Testis (tissue), 3 donors: ENCODE data around the gene PRLHR. TPM values are rescaled to one million over a fixed set of nuclear protein-coding genes. Genes with fewer than 3 reads are reported as not detected.

ENCODE experiments used
- DNase-seq: peaks from one replicate; pipeline ENCODE4 v3.0.0-alpha.2; 2019
- H3K27ac ChIP-seq, 2 donors: fragments of 200-600 bp; sonication (generic); one replicate each; pipeline ENCODE4 v1.5.1; 2019
- H3K27me3 ChIP-seq: fragments of 200-600 bp; sonication (generic); one replicate; pipeline ENCODE4 v1.5.1; 2019
- H3K36me3 ChIP-seq: fragments of 200-600 bp; sonication (generic); one replicate; pipeline ENCODE4 v1.5.1; 2017; ENCODE audit warnings: low read depth; ENCODE audit errors: missing control alignments
- H3K4me1 ChIP-seq: fragments of 200-600 bp; sonication (generic); one replicate; pipeline ENCODE4 v1.5.1; 2019
- H3K4me3 ChIP-seq, 2 donors: fragments of 200-600 bp; sonication (generic); one replicate each; pipeline ENCODE4 v1.5.1; 2017 to 2019
- H3K9me3 ChIP-seq: fragments of 200-600 bp; sonication (generic); one replicate; pipeline ENCODE4 v1.5.1; 2017
- POLR2A ChIP-seq: fragments of 450-650 bp; IDR thresholded peaks from one replicate; pipeline ENCODE4 v1.6.1; 2017; ENCODE audit warnings: antibody characterized with exemption, mild to moderate bottlenecking, moderate library complexity
- WGBS, 2 donors: methylation state at CpG; one replicate each; pipeline ENCODE4 v1.1.5; 2018; 5-methylcytosine and 5-hydroxymethylcytosine counted together
- intact Hi-C: fragments of 100-400 bp; cut with DNase I; formaldehyde crosslinking; loops from one replicate; pipeline ENCODE4 v1.15.1; 2023; ENCODE audit warnings: low total_unique reads
- polyA plus RNA-seq: library from polyadenylated mRNA; stranded (reverse); fragments of 350-450 nt; fragmentation: Illumina TruSeq; extraction: RNeasy Lipid Tissue Mini Kit (QIAGEN cat#74804); gene quantifications from one replicate; pipeline ENCODE4 v1.2.3, GENCODE V29; 2014; ENCODE audit warnings: low read depth, low replicate concordance; ENCODE audit not compliant: insufficient read depth
- total RNA-seq, 2 donors: library from RNA; depleted of rRNA; stranded (reverse); fragments of >200 nt; gene quantifications; one replicate each; pipeline ENCODE4 v1.2.3, GENCODE V29; 2016
- TF ChIP-seq, protein P1 (sequence below), 3 experiments: fragments of 450-650 bp in 2 of 3; fragments of 200-600 bp in 1 of 3; sonication (generic) in 1 of 3; IDR thresholded peaks; one replicate each; pipeline ENCODE4 v1.5.1; 2016 to 2019; ENCODE audit warnings: antibody characterized with exemption in 3 of 3, mild to moderate bottlenecking in 2 of 3, moderate library complexity in 1 of 3

Gene PRLHR
- total and polyA plus RNA-seq, 3 donors from 2014 or later, result 0.12 to 0.79 TPM; not detected in 1

DNA sequence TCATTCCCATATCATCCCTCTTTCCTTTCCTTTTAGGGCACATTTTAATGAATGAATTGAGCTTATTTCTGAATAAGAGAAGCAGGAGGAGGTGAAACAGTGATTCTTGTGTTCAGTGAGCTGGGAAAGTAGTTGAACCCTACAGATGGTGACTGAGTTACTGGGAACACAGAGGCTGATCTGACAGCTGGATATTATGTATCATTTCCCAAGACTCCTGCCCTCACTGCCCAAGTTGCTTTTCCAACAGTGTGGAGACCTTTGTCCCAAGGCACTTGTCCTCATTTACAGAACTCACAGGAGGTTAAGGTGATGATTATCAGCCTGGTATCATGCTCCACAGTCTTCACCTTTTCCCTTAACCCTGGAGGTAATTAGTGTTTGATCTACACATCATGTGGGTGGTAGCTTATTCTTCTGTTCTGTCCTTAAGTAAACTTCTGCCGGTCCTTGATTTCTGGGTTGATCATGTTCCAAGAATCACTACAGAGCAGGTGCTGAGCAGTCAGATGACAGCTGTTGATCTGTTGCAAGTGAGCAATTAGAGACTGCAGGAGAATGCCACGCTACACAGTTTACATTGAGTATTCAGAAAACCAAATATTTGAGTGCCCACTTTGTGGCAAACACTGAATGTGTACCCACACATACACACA, 2.6 kb downstream of the PRLHR start:
- intact Hi-C loops, result no loop called here
- Histone ChIP-seq H3K4me1 (no peaks in the 10 kb centered on the region), H3K27me3 (no peaks in the 10 kb centered on the region), H3K36me3 (no peaks in the 10 kb centered on the region), H3K9me3 (no peaks in the 10 kb centered on the region), H3K4me3 (no peak overlapping the region), H3K27ac (no peak overlapping the region)
- TF ChIP-seq, protein P1, sequence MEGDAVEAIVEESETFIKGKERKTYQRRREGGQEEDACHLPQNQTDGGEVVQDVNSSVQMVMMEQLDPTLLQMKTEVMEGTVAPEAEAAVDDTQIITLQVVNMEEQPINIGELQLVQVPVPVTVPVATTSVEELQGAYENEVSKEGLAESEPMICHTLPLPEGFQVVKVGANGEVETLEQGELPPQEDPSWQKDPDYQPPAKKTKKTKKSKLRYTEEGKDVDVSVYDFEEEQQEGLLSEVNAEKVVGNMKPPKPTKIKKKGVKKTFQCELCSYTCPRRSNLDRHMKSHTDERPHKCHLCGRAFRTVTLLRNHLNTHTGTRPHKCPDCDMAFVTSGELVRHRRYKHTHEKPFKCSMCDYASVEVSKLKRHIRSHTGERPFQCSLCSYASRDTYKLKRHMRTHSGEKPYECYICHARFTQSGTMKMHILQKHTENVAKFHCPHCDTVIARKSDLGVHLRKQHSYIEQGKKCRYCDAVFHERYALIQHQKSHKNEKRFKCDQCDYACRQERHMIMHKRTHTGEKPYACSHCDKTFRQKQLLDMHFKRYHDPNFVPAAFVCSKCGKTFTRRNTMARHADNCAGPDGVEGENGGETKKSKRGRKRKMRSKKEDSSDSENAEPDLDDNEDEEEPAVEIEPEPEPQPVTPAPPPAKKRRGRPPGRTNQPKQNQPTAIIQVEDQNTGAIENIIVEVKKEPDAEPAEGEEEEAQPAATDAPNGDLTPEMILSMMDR (IDR thresholded peaks at IDR 0.05), result no peak
- TF ChIP-seq POLR2A, result no peak
- DNase-seq, result no peak
- WGBS, 2 donors, result 65 to 69% methylated on average over 2 of the region's 2 CpGs

DNA sequence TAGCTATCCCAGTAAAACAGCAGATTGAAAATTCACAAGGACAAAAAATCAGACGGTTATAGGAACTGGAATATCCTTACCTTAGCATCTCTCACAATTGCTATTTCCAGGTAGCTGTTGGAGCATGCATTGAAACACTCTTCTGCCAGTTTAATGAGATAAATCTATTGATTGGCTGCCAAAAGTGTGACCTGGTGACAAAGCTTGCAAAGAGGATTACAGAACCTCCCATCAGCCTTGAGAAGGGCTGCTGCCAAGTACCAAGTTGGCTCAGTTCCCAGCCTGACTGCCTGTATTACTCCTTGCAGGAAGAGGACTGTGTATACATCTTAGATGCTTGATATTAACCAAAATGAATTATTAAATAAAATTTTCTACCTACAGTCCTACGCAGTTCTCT, 5.1 kb downstream of the PRLHR start:
- no peak for TF ChIP-seq POLR2A
- TF ChIP-seq, protein P1 (IDR thresholded peaks at IDR 0.05), result no peak
- Histone ChIP-seq H3K9me3 (no peaks in the 10 kb centered on the region), H3K4me3 (no peak overlapping the region), H3K27ac (no peak overlapping the region), H3K27me3 (no peaks in the 10 kb centered on the region), H3K36me3 (no peaks in the 10 kb centered on the region), H3K4me1 (no peaks in the 10 kb centered on the region)
- DNase-seq, result peak; percentile 91
- intact Hi-C loops, result no loop called here
- 45 to 47% methylated on average over 2 of the region's 2 CpGs for WGBS, 2 donors

DNA sequence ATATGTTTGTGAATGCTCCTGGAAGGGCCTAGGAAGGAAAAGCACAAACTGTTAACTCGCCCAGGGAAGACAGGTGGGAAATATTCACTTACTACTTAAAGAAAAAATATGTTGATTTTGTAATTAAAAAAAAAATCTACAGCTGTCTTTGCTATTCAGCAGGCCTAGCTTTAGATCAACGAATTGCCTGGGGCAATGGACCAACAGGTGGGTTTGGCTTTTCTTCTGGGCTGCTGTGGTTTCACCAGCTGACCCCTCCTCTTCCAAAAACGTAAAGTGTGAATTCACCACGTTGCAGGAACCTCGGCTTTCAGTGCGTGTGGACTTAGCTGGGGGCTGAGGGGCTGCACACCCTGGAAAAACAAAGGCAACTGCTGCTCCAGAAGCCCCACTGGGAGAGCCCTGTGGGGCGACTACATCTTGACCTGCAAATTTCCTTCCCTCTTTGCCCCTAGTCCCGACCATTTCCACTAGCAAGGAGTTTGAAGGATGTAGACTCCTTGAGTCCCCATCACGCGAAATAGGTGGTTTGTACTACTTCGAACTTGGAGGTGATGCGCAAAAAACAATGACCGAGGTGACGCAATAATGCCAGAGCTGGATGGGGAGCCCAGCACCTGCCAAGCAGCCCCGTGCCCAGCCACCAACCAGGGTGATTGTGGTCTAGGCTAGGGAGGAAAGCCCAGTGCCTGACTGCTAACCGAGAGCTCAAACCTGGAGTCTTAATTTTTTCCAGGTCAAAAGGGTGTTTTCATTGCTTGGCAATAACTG, 7.4 kb downstream of the PRLHR start:
- intact Hi-C loops, result no loop called here
- Histone ChIP-seq H3K27me3 (no peaks in the 10 kb centered on the region), H3K4me1 (no peaks in the 10 kb centered on the region), H3K27ac (no peak overlapping the region), H3K36me3 (no peaks in the 10 kb centered on the region), H3K9me3 (no peaks in the 10 kb centered on the region), H3K4me3 (no peak overlapping the region)
- TF ChIP-seq, protein P1 (IDR thresholded peaks at IDR 0.05), result no peak
- DNase-seq, result no peak
- 84 to 85% methylated on average over 16 of the region's 16 CpGs for WGBS, 2 donors

DNA sequence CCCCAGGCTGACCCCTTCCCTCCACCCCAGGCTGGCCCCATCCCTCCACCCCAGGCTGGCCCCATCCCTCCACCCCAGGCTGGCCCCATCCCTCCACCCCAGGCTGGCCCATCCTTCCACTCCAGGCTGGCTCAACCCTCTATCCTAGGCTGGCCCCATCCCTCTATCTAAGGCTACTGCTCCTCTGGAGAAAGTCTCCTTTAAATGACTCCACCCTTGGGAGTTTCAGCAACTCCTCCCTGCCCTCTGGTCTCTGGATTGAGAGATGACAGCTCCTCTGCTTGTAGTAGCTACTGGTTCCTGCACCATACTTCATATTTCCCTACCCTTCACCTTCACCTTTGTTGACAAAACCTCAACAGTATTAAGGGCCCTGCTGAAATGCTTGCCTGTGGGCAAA, 8.5 kb downstream of the PRLHR start:
- no peak for DNase-seq
- Histone ChIP-seq H3K4me3 (no peak overlapping the region), H3K27me3 (no peaks in the 10 kb centered on the region), H3K4me1 (no peaks in the 10 kb centered on the region), H3K27ac (no peak overlapping the region), H3K36me3 (no peaks in the 10 kb centered on the region), H3K9me3 (no peaks in the 10 kb centered on the region)
- intact Hi-C loops, result no loop called here
- TF ChIP-seq, protein P1 (IDR thresholded peaks at IDR 0.05), result no peak
- TF ChIP-seq POLR2A, result no peak
